Left lung (tissue), 10 donors: Measurements from ENCODE around the gene PRKAR2A. TPM values are rescaled to one million over a fixed set of nuclear protein-coding genes. Genes with fewer than 3 reads are reported as not detected.

Experiments
- ATAC-seq: fragments of 200-7000 bp; cut with Tn5 transposase; one replicate; pipeline ENCODE4 v1.9.1; 2020; ENCODE audit warnings: moderate library complexity
- DNase-seq, 4 donors: peaks; one replicate each; pipeline ENCODE4 v3.0.0-alpha.2; 2013 to 2020
- H3K27ac ChIP-seq, 2 donors: fragments of 200-600 bp; sonication (generic) in 1 of 2; one replicate each; pipeline versions ENCODE4 v1.5.0 to v1.8.0; 2020 to 2021
- H3K27me3 ChIP-seq, 2 donors: fragments of 200-600 bp; sonication (generic) in 1 of 2; one replicate each; pipeline versions ENCODE4 v1.5.0 to v1.8.0; 2020 to 2021
- H3K36me3 ChIP-seq, 2 donors: fragments of 200-600 bp; sonication (generic) in 1 of 2; one replicate each; pipeline versions ENCODE4 v1.5.0 to v1.8.0; 2020 to 2021
- H3K4me1 ChIP-seq, 2 donors: fragments of 200-600 bp; one replicate each; pipeline ENCODE4 v1.8.0; 2021
- H3K4me3 ChIP-seq, 2 donors: fragments of 200-600 bp; sonication (generic) in 1 of 2; one replicate each; pipeline versions ENCODE4 v1.5.0 to v1.8.0; 2020 to 2021; ENCODE audit warnings: mild to moderate bottlenecking in 1 of 2
- H3K9me3 ChIP-seq, 2 donors: fragments of 200-600 bp; sonication (generic) in 1 of 2; one replicate each; pipeline versions ENCODE4 v1.5.0 to v1.8.0; 2020 to 2021
- intact Hi-C, 2 donors: fragments of 100-400 bp; cut with DNase I; formaldehyde crosslinking; loops; one replicate each; pipeline versions ENCODE4 v1.11.2 to v1.14.2; 2022
- polyA plus RNA-seq, 6 donors: library from polyadenylated mRNA; unstranded; fragments of 120-200 nt; gene quantifications; one replicate each; pipeline ENCODE4 v1.2.1, GENCODE V29; 2013; ENCODE audit not compliant: insufficient read length in 6 of 6
- total RNA-seq, 2 donors: library from RNA; stranded (reverse); fragmentation: NEBNext Ultra II Directional; extraction: Animal tissue kit (Norgen Biotek cat#: 25700); gene quantifications; one replicate each; pipeline ENCODE4 v1.2.1, GENCODE V29; 2021
- TF ChIP-seq, protein P1 (sequence below), 2 donors: fragments of 200-600 bp; sonication (generic) in 1 of 2; IDR thresholded peaks; one replicate each; pipeline versions ENCODE4 v1.5.0 to v1.8.0; 2021; ENCODE audit warnings: antibody characterized with exemption in 2 of 2
- donor health status: DM: no; HTN: yes; CAD: no.
- donor health status: DM: no; HTN: no; CAD: no.

PRKAR2A gene
- total and polyA plus RNA-seq, 8 donors, result 29.4 to 58.1 (median 34.6) TPM

DNA sequence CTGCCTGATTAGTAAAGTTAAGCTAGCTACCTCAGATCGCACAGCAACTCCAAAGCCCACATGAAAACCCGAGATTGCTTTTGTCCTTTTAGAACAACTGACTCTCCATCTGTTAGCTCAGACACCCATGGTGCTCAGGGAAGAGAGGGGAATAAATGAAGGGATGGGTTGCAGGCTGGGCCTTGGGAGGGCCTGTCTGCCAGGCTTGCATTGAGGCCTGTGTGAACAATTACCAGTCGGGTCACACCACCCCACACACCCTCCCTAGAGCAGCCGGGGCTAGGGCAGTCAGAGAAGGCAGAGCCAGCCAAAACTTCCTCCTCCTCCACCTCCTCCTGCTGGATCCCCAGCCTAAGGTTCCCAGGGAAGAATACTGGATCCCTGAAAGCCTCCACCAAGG, 8.8 kb upstream of the PRKAR2A start:
- DNase-seq, result no peak
- Histone ChIP-seq H3K9me3 (no peaks in the 10 kb centered on the region), H3K4me1 (no peaks in the 10 kb centered on the region), H3K36me3 (peaks cover 0 to 61% of the 10 kb centered on the region in 2 donors), H3K27ac (no peak overlapping the region), H3K27me3 (no peaks in the 10 kb centered on the region), H3K4me3 (no peak overlapping the region)
- intact Hi-C loops, result no loop called here
- TF ChIP-seq, protein P1, sequence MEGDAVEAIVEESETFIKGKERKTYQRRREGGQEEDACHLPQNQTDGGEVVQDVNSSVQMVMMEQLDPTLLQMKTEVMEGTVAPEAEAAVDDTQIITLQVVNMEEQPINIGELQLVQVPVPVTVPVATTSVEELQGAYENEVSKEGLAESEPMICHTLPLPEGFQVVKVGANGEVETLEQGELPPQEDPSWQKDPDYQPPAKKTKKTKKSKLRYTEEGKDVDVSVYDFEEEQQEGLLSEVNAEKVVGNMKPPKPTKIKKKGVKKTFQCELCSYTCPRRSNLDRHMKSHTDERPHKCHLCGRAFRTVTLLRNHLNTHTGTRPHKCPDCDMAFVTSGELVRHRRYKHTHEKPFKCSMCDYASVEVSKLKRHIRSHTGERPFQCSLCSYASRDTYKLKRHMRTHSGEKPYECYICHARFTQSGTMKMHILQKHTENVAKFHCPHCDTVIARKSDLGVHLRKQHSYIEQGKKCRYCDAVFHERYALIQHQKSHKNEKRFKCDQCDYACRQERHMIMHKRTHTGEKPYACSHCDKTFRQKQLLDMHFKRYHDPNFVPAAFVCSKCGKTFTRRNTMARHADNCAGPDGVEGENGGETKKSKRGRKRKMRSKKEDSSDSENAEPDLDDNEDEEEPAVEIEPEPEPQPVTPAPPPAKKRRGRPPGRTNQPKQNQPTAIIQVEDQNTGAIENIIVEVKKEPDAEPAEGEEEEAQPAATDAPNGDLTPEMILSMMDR (IDR thresholded peaks at IDR 0.05), result no peak
- no peak for ATAC-seq

- H3K27ac ChIP-seq, result no peak overlapping the region
- TF ChIP-seq, protein P1 (IDR thresholded peaks at IDR 0.05), result no peak
- peaks cover 0 to 55% of the 10 kb centered on the region in 2 donors for H3K36me3 ChIP-seq
- H3K9me3 ChIP-seq, result no peaks in the 10 kb centered on the region
- intact Hi-C loops, result no loop called here
- no peak overlapping the region for H3K4me3 ChIP-seq
- H3K27me3 ChIP-seq, result no peaks in the 10 kb centered on the region
- no peak for DNase-seq
- no peak for ATAC-seq
- no peaks in the 10 kb centered on the region for H3K4me1 ChIP-seq
Measured at GRCh38 chr3:48855681-48856447, 8.2 kb upstream of the PRKAR2A start.

GRCh38 chr3:48852151-48852550, 4.5 kb upstream of the PRKAR2A start:
- intact Hi-C loops, result no loop called here
- Histone ChIP-seq H3K27me3 (no peaks in the 10 kb centered on the region), H3K27ac (no peak overlapping the region), H3K9me3 (no peaks in the 10 kb centered on the region), H3K4me1 (peaks cover 3 to 7% of the 10 kb centered on the region in 2 donors), H3K36me3 (peaks cover 0 to 21% of the 10 kb centered on the region in 2 donors), H3K4me3 (no peak overlapping the region)
- DNase-seq (no peak), ATAC-seq (no peak)
- TF ChIP-seq, protein P1 (IDR thresholded peaks at IDR 0.05), result no peak

GRCh38 chr3:48851407-48851806, 3.7 kb upstream of the PRKAR2A start:
- intact Hi-C loops, result no loop called here
- H3K36me3 ChIP-seq, result peaks cover 0 to 13% of the 10 kb centered on the region in 2 donors
- peaks cover 5 to 12% of the 10 kb centered on the region in 2 donors for H3K4me1 ChIP-seq
- DNase-seq (peak in 1 of 4 donors; percentile 35), ATAC-seq (no peak)
- H3K9me3 ChIP-seq, result no peaks in the 10 kb centered on the region
- H3K27me3 ChIP-seq, result no peaks in the 10 kb centered on the region
- no peak overlapping the region for H3K27ac ChIP-seq
- no peak overlapping the region for H3K4me3 ChIP-seq
- TF ChIP-seq, protein P1 (IDR thresholded peaks at IDR 0.05), result no peak

GRCh38 chr3:48848816-48849515, 1.3 kb upstream of the PRKAR2A start:
- DNase-seq (no peak), ATAC-seq (no peak)
- intact Hi-C loops, result no loop called here

More at GRCh38 chr3:48848816-48849515, 1.3 kb upstream of the PRKAR2A start:
- no peaks in the 10 kb centered on the region for H3K9me3 ChIP-seq
- H3K4me3 ChIP-seq, result no peak overlapping the region
- no peaks in the 10 kb centered on the region for H3K27me3 ChIP-seq
- no peaks in the 10 kb centered on the region for H3K36me3 ChIP-seq
- H3K27ac ChIP-seq, result no peak overlapping the region
- H3K4me1 ChIP-seq, result peaks cover 17 to 28% of the 10 kb centered on the region in 2 donors
- TF ChIP-seq, protein P1 (IDR thresholded peaks at IDR 0.05), result no peak
